ENCODE data around the gene KLHL28. TPM values are rescaled to one million over a fixed set of nuclear protein-coding genes. Genes with fewer than 3 reads are reported as not detected.

Gene KLHL28
- total and polyA plus RNA-seq, 10 of the 15 experiments (the other 5 are each of a cell fraction or from before 2014, with no cell fraction given): 2.7 to 9.8 (median 6.2) TPM

DNA sequence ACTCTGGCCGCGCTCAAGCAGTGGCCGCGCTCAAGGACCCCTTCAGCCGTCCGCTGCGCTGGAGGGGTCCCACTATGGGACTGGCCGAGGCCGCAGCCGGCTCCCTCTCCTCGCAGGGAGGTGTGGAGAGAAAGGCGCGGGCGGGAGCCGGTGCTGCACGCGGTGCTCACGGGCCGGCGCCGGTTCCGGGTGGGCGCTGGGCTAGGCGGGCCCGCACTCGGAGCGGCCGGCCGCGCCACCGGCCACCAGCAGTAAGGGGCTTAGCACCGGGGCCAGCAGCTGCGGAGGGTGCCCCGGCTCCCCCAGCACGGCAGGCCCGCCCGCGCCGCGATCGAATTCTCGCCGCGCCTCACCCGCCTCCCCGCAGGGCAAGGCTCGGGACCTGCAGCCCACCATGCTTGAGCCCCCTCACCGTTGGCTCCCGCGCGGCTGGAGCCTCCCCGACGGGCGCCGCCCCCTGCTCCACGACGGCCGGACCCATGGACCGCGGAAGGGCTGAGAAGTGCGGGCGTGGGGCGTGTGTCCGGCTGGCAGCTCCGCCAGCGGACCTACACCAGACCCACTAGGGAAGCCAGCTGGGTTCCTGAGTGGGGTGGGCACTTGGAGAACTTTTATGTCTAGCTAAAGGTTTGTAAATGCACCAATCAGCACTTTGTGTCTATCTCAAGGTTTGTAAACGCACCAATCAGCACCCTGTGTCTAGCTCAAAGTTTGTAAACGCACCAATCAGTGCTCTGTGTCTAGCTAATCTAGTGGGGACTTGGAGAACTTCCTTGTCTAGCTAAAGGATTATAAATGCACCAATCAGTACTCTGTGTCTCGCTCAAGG, 49.5 kb downstream of the KLHL28 start (continued):
- TF ChIP-seq, protein P1, sequence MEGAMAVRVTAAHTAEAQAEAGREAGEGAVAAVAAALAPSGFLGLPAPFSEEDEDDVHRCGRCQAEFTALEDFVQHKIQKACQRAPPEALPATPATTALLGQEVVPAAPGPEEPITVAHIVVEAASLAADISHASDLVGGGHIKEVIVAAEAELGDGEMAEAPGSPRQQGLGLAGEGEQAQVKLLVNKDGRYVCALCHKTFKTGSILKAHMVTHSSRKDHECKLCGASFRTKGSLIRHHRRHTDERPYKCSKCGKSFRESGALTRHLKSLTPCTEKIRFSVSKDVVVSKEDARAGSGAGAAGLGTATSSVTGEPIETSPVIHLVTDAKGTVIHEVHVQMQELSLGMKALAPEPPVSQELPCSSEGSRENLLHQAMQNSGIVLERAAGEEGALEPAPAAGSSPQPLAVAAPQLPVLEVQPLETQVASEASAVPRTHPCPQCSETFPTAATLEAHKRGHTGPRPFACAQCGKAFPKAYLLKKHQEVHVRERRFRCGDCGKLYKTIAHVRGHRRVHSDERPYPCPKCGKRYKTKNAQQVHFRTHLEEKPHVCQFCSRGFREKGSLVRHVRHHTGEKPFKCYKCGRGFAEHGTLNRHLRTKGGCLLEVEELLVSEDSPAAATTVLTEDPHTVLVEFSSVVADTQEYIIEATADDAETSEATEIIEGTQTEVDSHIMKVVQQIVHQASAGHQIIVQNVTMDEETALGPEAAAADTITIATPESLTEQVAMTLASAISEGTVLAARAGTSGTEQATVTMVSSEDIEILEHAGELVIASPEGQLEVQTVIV (IDR thresholded peaks at IDR 0.05; ENCODE audit: borderline replicate concordance, partially characterized antibody): no peak
- TF ChIP-seq POLR2A (IDR thresholded peaks at IDR 0.05; ENCODE audit: low read depth, low read length) (no peak), POLR2AphosphoS5 (IDR thresholded peaks at IDR 0.05; ENCODE audit: low read length) (no peak), IKZF1 (conservative IDR thresholded peaks at IDR 0.05) (no peak), FOXM1 (IDR thresholded peaks at IDR 0.05; ENCODE audit: low read depth, low read length) (no peak), RFX5 (IDR thresholded peaks at IDR 0.05; ENCODE audit: low read depth, low read length) (no peak), CBX5 (IDR thresholded peaks at IDR 0.05; ENCODE audit: low read depth) (no peak)

DNA sequence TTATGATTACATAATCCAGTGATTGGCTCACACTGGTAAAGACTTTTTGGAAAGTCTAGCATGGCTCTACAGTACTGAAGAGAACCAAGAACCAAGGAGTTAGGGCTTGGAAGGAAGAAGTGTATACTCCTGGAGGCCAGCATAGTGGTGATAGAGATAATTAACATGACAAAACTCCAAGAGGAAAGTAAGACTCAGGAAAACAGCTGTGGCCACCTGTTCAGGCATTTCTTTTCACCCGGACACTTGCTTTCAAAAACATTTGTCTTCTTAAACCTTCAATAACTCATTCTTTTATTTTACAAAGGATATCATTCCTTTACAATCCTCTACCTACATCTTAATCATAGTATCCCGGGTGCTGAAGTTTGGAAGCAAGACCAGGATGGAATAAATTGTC, 50.9 kb downstream of the KLHL28 start:
- no peaks in the 10 kb centered on the region for H3K79me2 ChIP-seq (ENCODE audit: control insufficient read depth, insufficient read depth, low read length)
- no peaks in the 10 kb centered on the region for H4K20me1 ChIP-seq (ENCODE audit: control insufficient read depth, insufficient read depth)
- 65% methylated on average over 2 of the region's 2 CpGs for WGBS (ENCODE audit: insufficient coverage, insufficient replicate concordance, low lambda C conversion rate, missing lambda C conversion rate)
- ChIA-PET SMC1A (ENCODE audit: uncharacterized antibody, unreplicated experiment) (interaction anchor here (0.9 kb wide), 1 partner anchor 247 kb away, joined by 3 read pairs; no protein-coding TSS in a partner anchor), CTCF (interaction anchor here (1.1 kb wide), 1 partner anchor 358 kb away, joined by 3 read pairs; no protein-coding TSS in a partner anchor), RAD21 (ENCODE audit: unreplicated experiment) (interaction anchor here (1.0 kb wide), 1 partner anchor 26 kb away, joined by 3 read pairs; no protein-coding TSS in a partner anchor), POLR2A (no interaction called here)
- DNase-seq (ENCODE audit: low read depth, low spot score): no peak
- no peaks in the 10 kb centered on the region for H3K27me3 ChIP-seq (replicated peaks in 1 of 2; ENCODE audit: control insufficient read depth in 2 of 2, insufficient read depth in 2 of 2, low read length in 1 of 2)
- no peak for FAIRE-seq
- no peak overlapping the region for H2AFZ ChIP-seq (ENCODE audit: control insufficient read depth, low read depth, low read length)
- H3K9me3 ChIP-seq (replicated peaks; ENCODE audit: control insufficient read depth, insufficient read depth, low read length): peaks cover 2% of the 10 kb centered on the region; the same call in 1 of the 3 replicates
- H3K9ac ChIP-seq (ENCODE audit: control insufficient read depth, insufficient read depth, low read length): no peak overlapping the region
- H3K27ac ChIP-seq (ENCODE audit: control insufficient read depth, insufficient read depth): no peak overlapping the region
- ATAC-seq: no peak
- H3K4me1 ChIP-seq (ENCODE audit: control insufficient read depth, insufficient read depth, low read length): no peaks in the 10 kb centered on the region
- H3K4me2 ChIP-seq (ENCODE audit: control insufficient read depth, insufficient read depth): no peak overlapping the region
- H3K4me3 ChIP-seq: no peak overlapping the region
- intact Hi-C loops (cut with micrococcal nuclease; ENCODE audit: unreplicated experiment): no loop called here
- in situ Hi-C loops (cut with MboI): no loop called here
- no peaks in the 10 kb centered on the region for H3K36me3 ChIP-seq (ENCODE audit: control insufficient read depth in 2 of 2, insufficient read depth in 2 of 2, low read length in 1 of 2)
- no TSS peak for BruUV-seq (replicated peaks)
- TF ChIP-seq BRCA1 (IDR thresholded peaks at IDR 0.05; ENCODE audit: low read depth, low read length): no peak
- TF ChIP-seq, protein P2, sequence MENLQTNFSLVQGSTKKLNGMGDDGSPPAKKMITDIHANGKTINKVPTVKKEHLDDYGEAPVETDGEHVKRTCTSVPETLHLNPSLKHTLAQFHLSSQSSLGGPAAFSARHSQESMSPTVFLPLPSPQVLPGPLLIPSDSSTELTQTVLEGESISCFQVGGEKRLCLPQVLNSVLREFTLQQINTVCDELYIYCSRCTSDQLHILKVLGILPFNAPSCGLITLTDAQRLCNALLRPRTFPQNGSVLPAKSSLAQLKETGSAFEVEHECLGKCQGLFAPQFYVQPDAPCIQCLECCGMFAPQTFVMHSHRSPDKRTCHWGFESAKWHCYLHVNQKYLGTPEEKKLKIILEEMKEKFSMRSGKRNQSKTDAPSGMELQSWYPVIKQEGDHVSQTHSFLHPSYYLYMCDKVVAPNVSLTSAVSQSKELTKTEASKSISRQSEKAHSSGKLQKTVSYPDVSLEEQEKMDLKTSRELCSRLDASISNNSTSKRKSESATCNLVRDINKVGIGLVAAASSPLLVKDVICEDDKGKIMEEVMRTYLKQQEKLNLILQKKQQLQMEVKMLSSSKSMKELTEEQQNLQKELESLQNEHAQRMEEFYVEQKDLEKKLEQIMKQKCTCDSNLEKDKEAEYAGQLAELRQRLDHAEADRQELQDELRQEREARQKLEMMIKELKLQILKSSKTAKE (IDR thresholded peaks at IDR 0.05; ENCODE audit: low read depth, poor library complexity, severe bottlenecking): no peak
- no peak for TF ChIP-seq EZH2 (IDR thresholded peaks at IDR 0.05; ENCODE audit: borderline replicate concordance, control insufficient read depth, low read depth, low read length)
- TF ChIP-seq, protein P3, sequence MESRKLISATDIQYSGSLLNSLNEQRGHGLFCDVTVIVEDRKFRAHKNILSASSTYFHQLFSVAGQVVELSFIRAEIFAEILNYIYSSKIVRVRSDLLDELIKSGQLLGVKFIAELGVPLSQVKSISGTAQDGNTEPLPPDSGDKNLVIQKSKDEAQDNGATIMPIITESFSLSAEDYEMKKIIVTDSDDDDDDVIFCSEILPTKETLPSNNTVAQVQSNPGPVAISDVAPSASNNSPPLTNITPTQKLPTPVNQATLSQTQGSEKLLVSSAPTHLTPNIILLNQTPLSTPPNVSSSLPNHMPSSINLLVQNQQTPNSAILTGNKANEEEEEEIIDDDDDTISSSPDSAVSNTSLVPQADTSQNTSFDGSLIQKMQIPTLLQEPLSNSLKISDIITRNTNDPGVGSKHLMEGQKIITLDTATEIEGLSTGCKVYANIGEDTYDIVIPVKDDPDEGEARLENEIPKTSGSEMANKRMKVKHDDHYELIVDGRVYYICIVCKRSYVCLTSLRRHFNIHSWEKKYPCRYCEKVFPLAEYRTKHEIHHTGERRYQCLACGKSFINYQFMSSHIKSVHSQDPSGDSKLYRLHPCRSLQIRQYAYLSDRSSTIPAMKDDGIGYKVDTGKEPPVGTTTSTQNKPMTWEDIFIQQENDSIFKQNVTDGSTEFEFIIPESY (IDR thresholded peaks at IDR 0.05): no peak
- no peak for TF ChIP-seq MEF2A (IDR thresholded peaks at IDR 0.05; ENCODE audit: insufficient read depth, low read depth, low read length)
- TF ChIP-seq NR2F1 (conservative IDR thresholded peaks at IDR 0.05): no peak
- no peak for TF ChIP-seq ZSCAN29 (IDR thresholded peaks at IDR 0.05)
- no peak for TF ChIP-seq ATF7 (IDR thresholded peaks at IDR 0.05; ENCODE audit: low read depth)
- TF ChIP-seq MTA3 (IDR thresholded peaks at IDR 0.05; ENCODE audit: borderline replicate concordance, low read length): no peak
- no peak for TF ChIP-seq RCOR1 (conservative IDR thresholded peaks at IDR 0.05; ENCODE audit: low read depth, low read length)

Data from GM12878 (cell line).